ENCODE results near the gene TRIM52. TPM values are rescaled to one million over a fixed set of nuclear protein-coding genes. Genes with fewer than 3 reads are reported as not detected.

TRIM52 gene
- total RNA-seq, 2 donors from 2014 or later: 9.8 to 13.5 TPM

DNA sequence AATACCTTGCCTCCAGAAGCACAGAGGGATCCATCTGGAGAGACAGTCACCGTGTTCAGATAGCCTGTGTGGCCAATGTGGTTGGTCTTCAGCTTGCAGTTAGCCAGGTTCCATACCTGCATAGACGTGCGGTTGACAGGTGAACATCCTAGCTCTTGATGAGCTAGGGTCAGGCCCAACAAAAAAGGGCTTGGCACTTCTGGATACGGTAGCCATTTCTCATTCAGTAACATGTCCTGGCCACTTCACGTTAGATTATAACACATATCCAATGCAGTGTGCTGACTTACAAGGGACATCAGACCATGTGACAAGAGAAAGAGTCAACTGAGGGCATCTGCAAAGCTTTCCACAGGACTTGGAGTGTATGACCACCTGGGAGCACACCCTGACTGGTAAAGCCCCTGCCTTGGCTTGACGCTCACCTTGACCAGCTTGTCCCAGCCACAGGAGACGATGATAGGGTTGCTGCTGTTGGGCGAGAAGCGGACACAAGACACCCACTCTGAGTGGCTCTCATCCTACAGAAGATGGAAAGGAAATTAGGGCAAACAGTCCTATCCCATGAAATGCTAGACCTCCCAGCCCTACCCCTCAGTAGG lies 21.8 kb downstream of the TRIM52 start:
- H3K9ac ChIP-seq (ENCODE audit: low read depth in 2 of 2, low read length in 2 of 2): no peak overlapping the region
- intact Hi-C loops (cut with DNase I): no loop called here

DNA sequence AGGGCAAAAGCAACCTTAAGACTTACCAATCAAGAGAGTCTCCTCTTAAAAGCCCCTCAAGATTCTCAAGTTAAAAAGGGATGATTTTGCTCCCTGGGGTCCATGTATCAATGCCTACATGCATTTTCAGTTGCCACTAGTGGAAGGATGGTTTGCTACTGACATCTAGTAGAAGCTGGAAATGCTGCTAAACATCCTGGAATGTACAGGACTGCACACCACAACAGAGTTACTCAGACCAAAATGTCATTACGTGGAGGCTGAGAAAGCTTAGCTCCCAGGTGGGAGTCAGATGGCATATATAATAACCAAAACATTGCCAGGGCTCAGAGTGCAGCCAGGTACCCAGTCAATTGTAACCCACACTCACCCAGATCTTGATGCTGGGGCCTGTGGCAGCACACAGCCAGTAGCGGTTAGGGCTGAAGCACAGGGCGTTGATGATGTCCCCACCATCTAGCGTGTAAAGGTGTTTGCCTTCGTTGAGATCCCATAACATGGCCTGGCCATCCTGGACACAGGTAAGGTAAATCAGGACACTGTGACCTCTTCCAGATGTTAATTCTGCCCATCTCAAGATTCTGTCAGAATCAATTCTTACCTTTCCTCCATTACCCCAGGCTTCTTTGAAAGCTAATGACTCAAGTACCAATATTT lies 23.1 kb downstream of the TRIM52 start:
- intact Hi-C loops (cut with DNase I): no loop called here
- H3K27ac ChIP-seq: no peak overlapping the region
- H3K4me3 ChIP-seq: no peak overlapping the region
- H3K9ac ChIP-seq (ENCODE audit: low read depth in 2 of 2, low read length in 2 of 2): no peak overlapping the region
- DNase-seq: no peak
- H3K36me3 ChIP-seq: peaks cover 39% of the 10 kb centered on the region
- peaks cover 9% of the 10 kb centered on the region for H3K4me1 ChIP-seq
- no peaks in the 10 kb centered on the region for H3K9me3 ChIP-seq
- TF ChIP-seq, protein P1, sequence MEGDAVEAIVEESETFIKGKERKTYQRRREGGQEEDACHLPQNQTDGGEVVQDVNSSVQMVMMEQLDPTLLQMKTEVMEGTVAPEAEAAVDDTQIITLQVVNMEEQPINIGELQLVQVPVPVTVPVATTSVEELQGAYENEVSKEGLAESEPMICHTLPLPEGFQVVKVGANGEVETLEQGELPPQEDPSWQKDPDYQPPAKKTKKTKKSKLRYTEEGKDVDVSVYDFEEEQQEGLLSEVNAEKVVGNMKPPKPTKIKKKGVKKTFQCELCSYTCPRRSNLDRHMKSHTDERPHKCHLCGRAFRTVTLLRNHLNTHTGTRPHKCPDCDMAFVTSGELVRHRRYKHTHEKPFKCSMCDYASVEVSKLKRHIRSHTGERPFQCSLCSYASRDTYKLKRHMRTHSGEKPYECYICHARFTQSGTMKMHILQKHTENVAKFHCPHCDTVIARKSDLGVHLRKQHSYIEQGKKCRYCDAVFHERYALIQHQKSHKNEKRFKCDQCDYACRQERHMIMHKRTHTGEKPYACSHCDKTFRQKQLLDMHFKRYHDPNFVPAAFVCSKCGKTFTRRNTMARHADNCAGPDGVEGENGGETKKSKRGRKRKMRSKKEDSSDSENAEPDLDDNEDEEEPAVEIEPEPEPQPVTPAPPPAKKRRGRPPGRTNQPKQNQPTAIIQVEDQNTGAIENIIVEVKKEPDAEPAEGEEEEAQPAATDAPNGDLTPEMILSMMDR (IDR thresholded peaks at IDR 0.05): no peak
- H3K27me3 ChIP-seq: no peaks in the 10 kb centered on the region

More for the DNA sequence above, 21.8 kb downstream of the TRIM52 start:
- DNase-seq: no peak
- no peak overlapping the region for H3K4me3 ChIP-seq
- H3K27ac ChIP-seq: no peak overlapping the region
- peaks cover 39% of the 10 kb centered on the region for H3K36me3 ChIP-seq
- peaks cover 9% of the 10 kb centered on the region for H3K4me1 ChIP-seq
- TF ChIP-seq, protein P1 (IDR thresholded peaks at IDR 0.05): no peak
- no peaks in the 10 kb centered on the region for H3K27me3 ChIP-seq
- no peaks in the 10 kb centered on the region for H3K9me3 ChIP-seq

DNA sequence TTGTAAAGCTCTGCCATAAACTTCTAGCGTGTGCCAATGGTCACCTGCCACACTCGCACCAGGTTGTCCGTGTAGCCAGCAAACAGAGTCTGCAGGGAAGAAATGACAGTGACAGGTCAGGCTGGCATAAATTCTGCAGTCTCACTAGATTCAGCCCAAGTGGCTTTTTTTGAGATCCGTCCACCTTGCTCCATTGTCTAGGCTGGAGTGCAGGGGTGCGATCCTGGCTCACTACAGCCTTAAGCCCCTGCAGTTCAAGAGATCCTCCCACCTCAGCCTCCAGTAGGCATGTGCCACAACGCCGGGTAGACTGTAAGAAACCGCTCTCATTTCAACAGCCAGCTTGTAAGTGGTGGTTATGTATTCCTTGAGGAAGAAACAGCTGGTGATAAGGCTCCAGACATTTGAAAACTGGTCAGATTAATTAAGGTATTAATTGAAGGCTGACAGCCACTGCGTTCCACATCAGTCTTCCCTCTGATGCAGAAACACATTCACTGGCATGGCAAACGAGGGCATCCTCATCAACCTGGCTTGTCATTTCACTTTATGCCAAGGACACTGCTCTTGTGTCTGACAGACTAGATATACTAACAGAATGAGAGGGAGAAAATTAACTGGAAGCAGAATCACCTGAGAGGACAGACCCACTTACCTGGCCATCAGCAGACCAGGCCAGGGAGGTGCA lies 23.8 kb downstream of the TRIM52 start:
- Histone ChIP-seq H3K9me3 (no peaks in the 10 kb centered on the region), H3K4me1 (peaks cover 9% of the 10 kb centered on the region), H3K27me3 (no peaks in the 10 kb centered on the region), H3K9ac (ENCODE audit: low read depth in 2 of 2, low read length in 2 of 2) (no peak overlapping the region), H3K27ac (no peak overlapping the region), H3K36me3 (peaks cover 39% of the 10 kb centered on the region), H3K4me3 (no peak overlapping the region)
- DNase-seq: no peak
- TF ChIP-seq, protein P1 (IDR thresholded peaks at IDR 0.05): no peak
- intact Hi-C loops (cut with DNase I): no loop called here

DNA sequence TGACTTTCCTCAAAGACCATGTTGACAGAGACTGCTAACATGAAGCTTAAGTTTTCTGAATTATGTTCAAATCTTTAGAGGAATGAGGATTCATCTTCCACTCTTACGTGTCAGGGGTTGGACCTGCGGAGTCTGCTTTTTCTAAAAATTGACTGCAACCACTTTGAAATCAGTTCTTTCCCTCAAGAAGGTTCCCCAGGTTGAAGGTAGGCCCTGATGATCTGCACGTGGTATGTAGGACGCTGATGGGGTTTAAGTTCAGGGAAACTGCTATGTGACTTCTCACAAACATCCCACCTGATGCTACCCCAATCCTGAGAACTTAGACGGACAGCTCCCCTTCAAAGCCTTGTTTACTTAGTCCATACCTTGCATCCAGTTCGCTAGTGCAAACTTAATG lies 24.5 kb downstream of the TRIM52 start:
- H3K36me3 ChIP-seq: peaks cover 37% of the 10 kb centered on the region
- DNase-seq: no peak
- no peaks in the 10 kb centered on the region for H3K27me3 ChIP-seq
- no peak overlapping the region for H3K4me3 ChIP-seq
- TF ChIP-seq, protein P1 (IDR thresholded peaks at IDR 0.05): no peak
- intact Hi-C loops (cut with DNase I): no loop called here
- no peak overlapping the region for H3K27ac ChIP-seq
- no peaks in the 10 kb centered on the region for H3K9me3 ChIP-seq
- no peak overlapping the region for H3K9ac ChIP-seq (ENCODE audit: low read depth in 2 of 2, low read length in 2 of 2)
- peaks cover 4% of the 10 kb centered on the region for H3K4me1 ChIP-seq

DNA sequence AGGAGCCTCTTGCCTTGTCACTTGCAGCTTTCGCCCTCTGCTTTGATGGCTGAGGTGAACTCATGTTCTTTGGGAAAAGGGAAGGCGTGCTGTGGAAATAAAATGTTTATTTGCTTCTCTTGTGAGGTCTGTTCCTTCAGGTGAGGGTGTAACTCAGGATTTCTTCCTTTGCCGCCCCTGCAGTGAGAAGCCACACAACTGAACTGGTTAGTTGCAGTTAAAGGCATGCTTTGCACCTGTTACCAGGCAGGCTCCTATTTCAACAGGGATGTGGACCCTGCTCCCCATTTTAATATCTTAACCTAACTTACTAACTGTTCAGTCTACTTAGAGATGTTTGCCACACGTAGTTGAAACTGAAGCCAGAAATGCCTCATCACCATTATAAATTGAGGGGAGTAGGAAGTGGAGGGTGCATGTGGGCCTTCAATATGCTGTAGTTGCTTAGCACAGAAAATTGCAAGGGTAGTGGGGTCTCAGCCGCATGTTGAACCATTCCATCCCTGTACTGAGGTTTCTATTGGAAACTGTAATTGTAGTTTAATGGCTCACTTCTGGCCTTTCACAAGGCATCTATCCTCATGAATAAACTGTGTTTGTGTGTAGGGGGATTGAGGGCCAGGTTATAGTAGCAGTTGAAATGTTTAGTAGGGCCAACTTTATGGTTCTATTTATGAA lies 25.1 kb downstream of the TRIM52 start:
- Histone ChIP-seq H3K4me1 (no peaks in the 10 kb centered on the region), H3K9me3 (no peaks in the 10 kb centered on the region), H3K4me3 (no peak overlapping the region), H3K27ac (no peak overlapping the region), H3K9ac (ENCODE audit: low read depth in 2 of 2, low read length in 2 of 2) (no peak overlapping the region), H3K36me3 (peaks cover 33% of the 10 kb centered on the region), H3K27me3 (no peaks in the 10 kb centered on the region)
- intact Hi-C loops (cut with DNase I): no loop called here
- no peak for DNase-seq
- TF ChIP-seq, protein P1 (IDR thresholded peaks at IDR 0.05): no peak
